Measurements from ENCODE around the gene ADSL.

- TF ChIP-seq CTCF (IDR thresholded peaks at IDR 0.05 in 8 of 11, conservative IDR thresholded peaks at IDR 0.05 in 3 of 11): no peak
- TF ChIP-seq POLR2A (IDR thresholded peaks at IDR 0.05): no peak
- TF ChIP-seq POLR2AphosphoS5 (IDR thresholded peaks at IDR 0.05): no peak
Observed at GRCh38 chr22:40364431-40364830, 18.1 kb downstream of the ADSL start.

Measured in spleen (tissue), 7 donors.